HCT116 (cell line): Measurements from ENCODE around the gene FSCN2. TPM values are rescaled to one million over a fixed set of nuclear protein-coding genes. Genes with fewer than 3 reads are reported as not detected.
A peak's percentile ranks its signal among the peaks of the same experiment; 100 is the strongest.

ENCODE experiments used
- ATAC-seq: fragments of 200-7000 bp; cut with Tn5 transposase; 2 replicates; pipeline ENCODE4 v1.9.1; 2020; ENCODE audit warnings: mild to moderate bottlenecking, moderate library complexity
- BruUV-seq: library from RNA; stranded (reverse); fragments of 400-500 nt; replicated peaks from 2 replicates; lab custom pipeline; 2021; lab: Mats Ljungman, UMichigan
- CTCF ChIA-PET: fragments of 300-600 bp; sonication (Branson Sonifier 250); formaldehyde crosslinking; loops from one replicate; lab custom pipeline; 2021; ENCODE audit warnings: antibody characterized with exemption; lab: Charles Lee
- POLR2A ChIA-PET: fragments of 300-600, 350-600 bp; sonication (Branson Sonifier 250); formaldehyde crosslinking; loops from one replicate; lab custom pipeline; 2021; ENCODE audit warnings: antibody characterized with exemption; lab: Charles Lee
- RAD21 ChIA-PET, 2 experiments: fragments of 300-600 bp; sonication (Branson Sonifier 250); formaldehyde crosslinking; loops; one replicate each; lab custom pipeline; 2023; ENCODE audit warnings: low total read pairs in 2 of 2; ENCODE audit not compliant: uncharacterized antibody in 2 of 2, unreplicated experiment in 2 of 2, low non-redundant PET in 1 of 2; lab: Charles Lee
- DNase-seq: peaks from one replicate; pipeline ENCODE4 v3.0.0-alpha.2; 2010; ENCODE audit warnings: low read depth, low spot score
- H2AFZ ChIP-seq: fragments of 200-600 bp; shearing (Covaris generic), sonication (generic); 2 replicates; pipeline ENCODE4 v1.6.1; 2017; ENCODE audit warnings: low read depth, mixed run types, mixed read lengths, antibody characterized with exemption, low read length; ENCODE audit not compliant: poor library complexity, severe bottlenecking
- H3K27ac ChIP-seq: 2 replicates; pipeline ENCODE4 v1.5.1; 2012; ENCODE audit warnings: low read depth, low read length
- H3K27me3 ChIP-seq: fragments of 200-600 bp; sonication (generic); 2 replicates; pipeline ENCODE4 v1.6.1; 2016; ENCODE audit warnings: mixed run types, low read length, mixed read lengths; ENCODE audit not compliant: insufficient read depth
- H3K36me3 ChIP-seq, 2 experiments: fragments of 200-500 bp in 1 of 2; fragments of 200-600 bp in 1 of 2; sonication (Bioruptor generic) in 1 of 2; sonication (generic) in 1 of 2; 2 replicates each; pipeline versions ENCODE4 v1.5.1 to v1.6.1; 2014 to 2016; ENCODE audit warnings: low read length in 2 of 2, inconsistent platforms in 1 of 2, mixed read lengths in 1 of 2, mixed run types in 1 of 2; ENCODE audit not compliant: insufficient read depth in 2 of 2, control insufficient read depth in 1 of 2
- H3K4me1 ChIP-seq, 2 experiments: fragments of 200-600 bp in 1 of 2; sonication (generic) in 1 of 2; 2 replicates each; pipeline versions ENCODE4 v1.5.1 to v1.6.1; 2012 to 2017; ENCODE audit warnings: low read length in 2 of 2, inconsistent platforms in 1 of 2, mild to moderate bottlenecking in 1 of 2, mixed read lengths in 1 of 2, mixed run types in 1 of 2, moderate library complexity in 1 of 2; ENCODE audit not compliant: insufficient read depth in 2 of 2, control insufficient read depth in 1 of 2
- H3K4me2 ChIP-seq: fragments of 200-600 bp; sonication (generic); 2 replicates; pipeline ENCODE4 v1.6.1; 2017; ENCODE audit warnings: mixed run types, low read length, mixed read lengths
- H3K4me3 ChIP-seq, 2 experiments: fragments of 200-600 bp in 1 of 2; sonication (generic) in 1 of 2; replicated peaks in 1 of 2; 2 replicates each; pipeline ENCODE4 v1.5.1; 2011 to 2016; ENCODE audit warnings: low read length in 2 of 2, control low read depth in 1 of 2, low read depth in 1 of 2, mild to moderate bottlenecking in 1 of 2, mixed read lengths in 1 of 2, mixed run types in 1 of 2
- H3K79me2 ChIP-seq: fragments of 200-600 bp; sonication (generic); 2 replicates; pipeline ENCODE4 v1.6.1; 2017; ENCODE audit warnings: mild to moderate bottlenecking, mixed run types, low read length, moderate library complexity, mixed read lengths; ENCODE audit not compliant: insufficient read depth
- H3K9ac ChIP-seq: fragments of 200-600 bp; sonication (generic); 2 replicates; pipeline ENCODE4 v1.6.1; 2016; ENCODE audit warnings: low read length, mixed read lengths
- H3K9me2 ChIP-seq: fragments of 200-600 bp; sonication (generic), shearing (Covaris generic); 2 replicates; pipeline ENCODE4 v1.6.1; 2017; ENCODE audit warnings: mixed run types, mild to moderate bottlenecking, moderate library complexity; ENCODE audit not compliant: insufficient read depth
- H3K9me3 ChIP-seq, 2 experiments: fragments of 200-500 bp in 1 of 2; fragments of 200-600 bp in 1 of 2; sonication (Bioruptor generic) in 1 of 2; sonication (generic) in 1 of 2; 2 replicates each; pipeline ENCODE4 v1.6.1; 2014 to 2017; ENCODE audit warnings: low read length in 2 of 2, mixed read lengths in 2 of 2, inconsistent platforms in 1 of 2, low read depth in 1 of 2, mild to moderate bottlenecking in 1 of 2, mixed run types in 1 of 2, moderate library complexity in 1 of 2; ENCODE audit not compliant: control insufficient read depth in 1 of 2, insufficient read depth in 1 of 2
- H4K20me1 ChIP-seq: fragments of 200-600 bp; sonication (generic), shearing (Covaris generic); 2 replicates; pipeline ENCODE4 v1.6.1; 2017; ENCODE audit warnings: mixed run types, mild to moderate bottlenecking, moderate library complexity; ENCODE audit not compliant: insufficient read depth
- EZH2phosphoT487 ChIP-seq: fragments of 200-600 bp; IDR thresholded peaks from 2 replicates; pipeline ENCODE4 v1.6.1; 2018; ENCODE audit warnings: antibody characterized with exemption, borderline replicate concordance
- POLR2AphosphoS5 ChIP-seq: IDR thresholded peaks from 2 replicates; pipeline ENCODE4 v1.6.1; 2011; ENCODE audit warnings: mild to moderate bottlenecking, low read depth, low read length, moderate library complexity
- REST ChIP-seq: IDR thresholded peaks from 2 replicates; pipeline ENCODE4 v1.6.1; 2012; ENCODE audit warnings: low read depth
- SP1 ChIP-seq: IDR thresholded peaks from 2 replicates; pipeline ENCODE4 v1.6.1; 2012; ENCODE audit warnings: low read depth
- YY1 ChIP-seq: IDR thresholded peaks from 2 replicates; pipeline ENCODE4 v1.6.1; 2011; ENCODE audit warnings: low read length, low read depth, moderate library complexity, mild to moderate bottlenecking; ENCODE audit not compliant: insufficient replicate concordance; ENCODE audit errors: extremely low read depth
- intact Hi-C: fragments of 100-400 bp; cut with micrococcal nuclease; formaldehyde crosslinking; loops from 2 replicates; pipeline ENCODE4 v1.10.0; 2022
- total RNA-seq: library from RNA; stranded (reverse); gene quantifications from one replicate; pipeline ENCODE4 v1.2.1, GENCODE V29; 2021; ENCODE audit not compliant: unreplicated experiment
- TF ChIP-seq, protein P1 (sequence below): IDR thresholded peaks from 2 replicates; pipeline ENCODE4 v1.6.1; 2012

FSCN2 gene
- total RNA-seq, 1 experiment from 2014 or later = 10.1 TPM

DNA sequence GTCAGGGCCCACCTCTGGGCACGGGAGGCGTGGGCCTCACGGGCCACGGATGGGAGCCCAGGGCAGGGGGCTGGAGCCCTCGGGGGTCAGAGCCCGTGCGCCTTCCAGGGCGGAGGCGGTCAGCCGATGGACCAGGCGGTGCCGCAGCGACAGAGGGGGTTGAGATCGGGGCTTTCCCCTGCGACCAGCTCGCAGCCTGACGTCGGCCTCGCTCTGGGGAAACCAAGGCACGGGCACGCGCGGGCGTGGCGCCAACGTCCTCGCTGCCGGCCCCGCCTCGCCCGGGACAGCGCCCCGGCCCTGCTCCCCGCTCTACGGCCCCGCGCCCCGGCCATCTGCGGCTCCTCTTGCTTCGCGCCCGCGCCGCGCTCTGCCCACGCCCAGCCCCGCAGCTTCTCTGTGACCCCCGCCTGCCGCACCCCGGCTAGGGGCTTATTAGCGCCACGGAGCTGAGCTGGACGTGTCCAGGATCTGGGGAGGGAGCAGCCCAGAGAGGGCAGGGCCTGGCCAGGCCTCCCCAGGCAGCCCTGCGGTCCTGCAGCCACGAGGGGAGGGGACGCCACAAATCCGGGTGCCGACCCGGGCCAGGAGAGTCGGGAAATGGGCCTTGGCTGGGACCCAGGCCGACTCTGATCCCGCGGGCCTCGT lies 29.1 kb upstream of the FSCN2 start:
- CTCF ChIA-PET = no interaction called here
- no peak overlapping the region for H3K4me2 ChIP-seq
- no peaks in the 10 kb centered on the region for H3K36me3 ChIP-seq
- no peak overlapping the region for H3K9ac ChIP-seq
- DNase-seq (no peak), ATAC-seq (no peak)
- H4K20me1 ChIP-seq = no peaks in the 10 kb centered on the region
- no peaks in the 10 kb centered on the region for H3K9me2 ChIP-seq
- no peaks in the 10 kb centered on the region for H3K9me3 ChIP-seq
- intact Hi-C loops = no loop called here
- no peak overlapping the region; the same call in 1 of the 2 replicates for H3K27ac ChIP-seq
- H3K27me3 ChIP-seq = no peaks in the 10 kb centered on the region
- RAD21 ChIA-PET = interaction anchor here in 1 of 2 experiments (1.1 kb wide), 1 partner anchor 27 kb away, joined by 5 read pairs; no protein-coding TSS in a partner anchor
- POLR2A ChIA-PET = interaction anchor here (3.9 kb wide), 1 partner anchor 10 kb away, joined by 26 read pairs; no protein-coding TSS in a partner anchor
- no peak overlapping the region for H2AFZ ChIP-seq
- peaks cover 4 to 18% of the 10 kb centered on the region in 2 experiments; a peak in 3 of 4 replicates for H3K4me1 ChIP-seq
- H3K4me3 ChIP-seq = no peak overlapping the region
- H3K79me2 ChIP-seq = no peaks in the 10 kb centered on the region
- no peak for TF ChIP-seq POLR2AphosphoS5
- no peak for TF ChIP-seq SP1
- TF ChIP-seq YY1 = no peak
- no TSS peak for BruUV-seq

DNA sequence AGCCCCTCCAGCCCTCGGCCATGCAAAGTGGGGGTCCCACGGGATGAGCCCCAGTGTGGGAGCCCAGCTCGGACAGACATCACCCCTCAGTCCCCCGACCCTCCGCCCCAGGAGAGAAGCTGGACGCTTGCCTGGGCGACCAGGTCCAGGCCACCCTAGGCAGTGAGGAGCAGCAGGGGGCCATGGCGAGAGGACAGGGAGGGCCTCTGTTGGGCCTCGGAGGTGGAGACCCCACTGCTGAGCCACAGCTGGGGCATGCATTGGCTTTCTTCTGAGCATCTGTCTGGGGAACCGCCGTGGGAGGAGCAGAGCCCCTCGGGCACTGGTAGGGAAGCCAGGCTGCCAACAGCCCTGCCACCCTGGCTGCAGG lies 28.6 kb upstream of the FSCN2 start:
- no peak for TF ChIP-seq REST
- no peak for TF ChIP-seq EZH2phosphoT487
- TF ChIP-seq, protein P1, sequence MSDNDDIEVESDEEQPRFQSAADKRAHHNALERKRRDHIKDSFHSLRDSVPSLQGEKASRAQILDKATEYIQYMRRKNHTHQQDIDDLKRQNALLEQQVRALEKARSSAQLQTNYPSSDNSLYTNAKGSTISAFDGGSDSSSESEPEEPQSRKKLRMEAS = no peak
- ChIA-PET POLR2A (interaction anchor here (1.2 to 3.9 kb wide), 2 partner anchors 10 to 13 kb away, joined by 4 to 26 read pairs; partner anchors contain the start of gene ACTG1), RAD21 (interaction anchor here in 1 of 2 experiments (1.1 kb wide), 1 partner anchor 27 kb away, joined by 5 read pairs; no protein-coding TSS in a partner anchor), CTCF (no interaction called here)
- Histone ChIP-seq H3K4me2 (peak overlapping the region; percentile 9; the same call in 1 of the 2 replicates), H3K9me2 (no peaks in the 10 kb centered on the region), H4K20me1 (no peaks in the 10 kb centered on the region), H3K79me2 (no peaks in the 10 kb centered on the region), H3K27ac (no peak overlapping the region), H3K36me3 (no peaks in the 10 kb centered on the region), H3K9ac (no peak overlapping the region), H3K4me1 (peaks cover 4 to 18% of the 10 kb centered on the region in 2 experiments; a peak in 3 of 4 replicates), H3K27me3 (no peaks in the 10 kb centered on the region), H2AFZ (no peak overlapping the region), H3K4me3 (no peak overlapping the region), H3K9me3 (no peaks in the 10 kb centered on the region)
- DNase-seq (no peak), ATAC-seq (no peak)
- BruUV-seq = no TSS peak
- intact Hi-C loops = no loop called here
